SK-N-SH treated with all-trans-retinoic acid at 6 μM for 48 hours (cell line): ENCODE data around the gene SUMF2.
"Not testable (repeated sequence)": the region's sequence is repeated elsewhere in the genome, so short reads cannot be mapped to it uniquely, and the experiment has no call there.

Experiments used
- CREB5 ChIP-seq: fragments of 250-450 bp; sonication (Bioruptor Pico); IDR thresholded peaks from 2 replicates; pipeline ENCODE4 v1.5.1; 2020; ENCODE audit warnings: low read depth, mild to moderate bottlenecking, moderate library complexity
- CSDC2 ChIP-seq: fragments of 250-450 bp; sonication (Bioruptor Pico); IDR thresholded peaks from 2 replicates; pipeline ENCODE4 v1.5.0; 2020; ENCODE audit warnings: mild to moderate bottlenecking, moderate library complexity
- POU6F1 ChIP-seq: fragments of 250-450 bp; sonication (Bioruptor Pico); IDR thresholded peaks from 2 replicates; pipeline ENCODE4 v1.8.0; 2021; ENCODE audit warnings: low read depth, mild to moderate bottlenecking, moderate library complexity, borderline replicate concordance
- PPARA ChIP-seq: fragments of 250-450 bp; sonication (Bioruptor Pico); IDR thresholded peaks from 2 replicates; pipeline ENCODE4 v1.5.0; 2020; ENCODE audit warnings: mild to moderate bottlenecking, borderline replicate concordance
- RARB ChIP-seq: fragments of 250-450 bp; sonication (Bioruptor Pico); IDR thresholded peaks from 2 replicates; pipeline ENCODE4 v1.8.0; 2021; ENCODE audit warnings: mild to moderate bottlenecking, moderate library complexity
- ZFP30 ChIP-seq: fragments of 450-650 bp; formaldehyde crosslinking; IDR thresholded peaks from 2 replicates; pipeline ENCODE4 v1.5.0; 2022; ENCODE audit warnings: mild to moderate bottlenecking, moderate library complexity

GRCh38 chr7:56104138-56104537 lies 40.1 kb downstream of the SUMF2 start:
- not testable (repeated sequence) for TF ChIP-seq PPARA; RARB (CRISPR knock-in tag); CSDC2; CREB5; POU6F1 (CRISPR knock-in tag); ZFP30 (CRISPR knock-in tag)
